Cardiac fibroblast (primary cell): ENCODE measurements around the gene ALKAL2.

ENCODE experiments used
- DNase-seq, 2 donors: peaks; one replicate each; pipeline versions ENCODE4 v3.0.0 to v3.0.0-alpha.2; 2010; ENCODE audit warnings: low read depth in 2 of 2
- H3K4me3 ChIP-seq, 2 donors: replicated peaks in 1 of 2; 1 replicate in 1 of 2; 2 replicates in 1 of 2; pipeline ENCODE4 v1.5.1; 2011; ENCODE audit warnings: low read depth in 2 of 2, low read length in 2 of 2, mild to moderate bottlenecking in 2 of 2, moderate library complexity in 1 of 2
- TF ChIP-seq, protein P1 (sequence below): IDR thresholded peaks from one replicate; pipeline ENCODE4 v1.5.1; 2011; ENCODE audit warnings: low read depth, mild to moderate bottlenecking, low read length, inconsistent platforms

ALKAL2 gene

DNA sequence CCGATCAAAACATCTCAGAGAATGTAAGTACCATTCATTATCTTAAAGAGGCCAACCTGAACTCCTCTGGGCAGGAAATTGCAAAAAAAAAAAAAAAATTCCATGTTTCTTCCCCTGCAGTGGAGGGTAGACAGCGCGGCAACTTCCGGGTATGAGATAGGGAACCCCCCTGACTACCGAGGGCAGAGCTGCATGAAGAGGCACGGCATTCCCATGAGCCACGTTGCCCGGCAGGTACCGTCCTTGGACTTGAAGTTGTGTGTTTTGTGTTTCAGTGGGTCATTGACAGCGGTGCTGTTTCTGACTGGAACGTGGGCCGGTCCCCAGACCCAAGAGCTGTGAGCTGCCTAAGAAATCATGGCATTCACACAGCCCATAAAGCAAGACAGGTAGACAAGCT is 16.0 kb downstream of the ALKAL2 start:
- H3K4me3 ChIP-seq, result no peak overlapping the region
- TF ChIP-seq, protein P1, sequence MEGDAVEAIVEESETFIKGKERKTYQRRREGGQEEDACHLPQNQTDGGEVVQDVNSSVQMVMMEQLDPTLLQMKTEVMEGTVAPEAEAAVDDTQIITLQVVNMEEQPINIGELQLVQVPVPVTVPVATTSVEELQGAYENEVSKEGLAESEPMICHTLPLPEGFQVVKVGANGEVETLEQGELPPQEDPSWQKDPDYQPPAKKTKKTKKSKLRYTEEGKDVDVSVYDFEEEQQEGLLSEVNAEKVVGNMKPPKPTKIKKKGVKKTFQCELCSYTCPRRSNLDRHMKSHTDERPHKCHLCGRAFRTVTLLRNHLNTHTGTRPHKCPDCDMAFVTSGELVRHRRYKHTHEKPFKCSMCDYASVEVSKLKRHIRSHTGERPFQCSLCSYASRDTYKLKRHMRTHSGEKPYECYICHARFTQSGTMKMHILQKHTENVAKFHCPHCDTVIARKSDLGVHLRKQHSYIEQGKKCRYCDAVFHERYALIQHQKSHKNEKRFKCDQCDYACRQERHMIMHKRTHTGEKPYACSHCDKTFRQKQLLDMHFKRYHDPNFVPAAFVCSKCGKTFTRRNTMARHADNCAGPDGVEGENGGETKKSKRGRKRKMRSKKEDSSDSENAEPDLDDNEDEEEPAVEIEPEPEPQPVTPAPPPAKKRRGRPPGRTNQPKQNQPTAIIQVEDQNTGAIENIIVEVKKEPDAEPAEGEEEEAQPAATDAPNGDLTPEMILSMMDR, result no peak
- DNase-seq, result no peak

DNA sequence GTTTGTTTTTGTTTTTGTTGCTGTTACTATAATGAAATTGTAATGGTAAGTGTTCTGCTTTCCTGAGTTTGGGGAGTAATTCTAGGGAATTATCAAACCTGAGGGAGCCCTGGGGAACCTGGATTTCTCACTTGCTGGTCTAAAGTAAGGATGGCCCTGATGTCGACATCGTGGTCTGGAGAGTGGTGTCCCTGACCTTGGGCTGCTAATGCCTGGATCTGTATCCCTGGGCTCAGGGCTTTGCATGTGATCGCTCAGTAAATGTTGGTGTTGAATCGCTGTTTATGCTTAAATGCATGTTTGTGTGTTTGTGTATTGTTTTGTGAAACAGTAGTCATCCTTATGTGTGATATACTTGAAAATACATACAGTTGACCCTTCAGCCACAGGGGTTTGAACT is 17.0 kb downstream of the ALKAL2 start:
- H3K4me3 ChIP-seq, result no peak overlapping the region
- TF ChIP-seq, protein P1, result no peak
- no peak for DNase-seq

DNA sequence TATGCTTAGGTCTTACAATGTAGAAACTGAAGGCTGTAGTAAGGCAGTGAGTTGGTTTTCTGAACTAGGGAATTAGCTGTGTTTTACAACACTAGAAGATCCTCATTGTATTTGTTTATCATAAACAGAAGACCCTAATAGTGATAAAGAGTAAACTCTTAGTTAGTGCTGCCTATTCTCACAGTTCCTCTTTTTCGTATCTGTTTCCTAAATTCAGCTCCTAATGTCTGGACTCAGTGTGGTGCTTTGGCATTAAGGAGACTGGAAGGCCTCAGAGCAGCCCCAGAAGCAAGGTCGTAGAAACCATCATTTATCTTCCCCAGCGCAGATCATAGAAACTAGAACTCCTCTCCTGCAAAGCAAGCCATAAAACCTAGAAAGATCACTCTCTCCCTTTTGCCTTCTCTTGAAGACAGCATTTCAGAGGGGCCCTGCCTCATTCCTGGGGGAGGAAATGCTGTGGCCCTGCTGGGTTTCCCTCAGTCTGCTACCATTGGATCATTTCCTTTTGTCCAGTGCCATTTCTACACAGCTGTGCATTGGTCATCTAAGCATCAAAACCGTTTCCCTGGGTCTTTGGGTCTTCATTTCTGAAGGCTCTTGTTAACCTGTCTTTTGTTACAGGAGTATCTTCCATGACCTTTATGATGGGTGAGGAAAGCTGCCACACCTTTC is 18.4 kb downstream of the ALKAL2 start:
- no peak for DNase-seq
- TF ChIP-seq, protein P1, result no peak
- H3K4me3 ChIP-seq, result no peak overlapping the region

DNA sequence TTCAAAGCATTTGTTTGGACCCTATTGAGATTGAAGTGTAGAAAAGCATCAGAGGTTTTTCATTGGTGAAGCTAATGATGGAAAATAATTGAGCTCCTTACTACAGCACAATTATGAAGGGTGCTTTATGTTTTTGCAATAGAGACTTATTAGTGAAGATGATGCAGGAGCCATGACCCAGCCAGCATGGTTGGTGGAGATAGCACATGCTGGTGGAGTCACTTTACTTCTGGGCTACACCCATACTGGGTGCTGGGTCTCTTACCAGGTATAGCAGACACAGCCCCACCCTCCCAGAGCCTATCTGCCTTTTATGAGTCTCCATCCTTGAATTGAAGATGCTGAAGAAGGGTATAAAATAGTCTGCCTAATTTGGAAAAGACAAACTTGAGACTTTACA is 19.6 kb downstream of the ALKAL2 start:
- TF ChIP-seq, protein P1, result no peak
- DNase-seq, result no peak
- no peak overlapping the region for H3K4me3 ChIP-seq

DNA sequence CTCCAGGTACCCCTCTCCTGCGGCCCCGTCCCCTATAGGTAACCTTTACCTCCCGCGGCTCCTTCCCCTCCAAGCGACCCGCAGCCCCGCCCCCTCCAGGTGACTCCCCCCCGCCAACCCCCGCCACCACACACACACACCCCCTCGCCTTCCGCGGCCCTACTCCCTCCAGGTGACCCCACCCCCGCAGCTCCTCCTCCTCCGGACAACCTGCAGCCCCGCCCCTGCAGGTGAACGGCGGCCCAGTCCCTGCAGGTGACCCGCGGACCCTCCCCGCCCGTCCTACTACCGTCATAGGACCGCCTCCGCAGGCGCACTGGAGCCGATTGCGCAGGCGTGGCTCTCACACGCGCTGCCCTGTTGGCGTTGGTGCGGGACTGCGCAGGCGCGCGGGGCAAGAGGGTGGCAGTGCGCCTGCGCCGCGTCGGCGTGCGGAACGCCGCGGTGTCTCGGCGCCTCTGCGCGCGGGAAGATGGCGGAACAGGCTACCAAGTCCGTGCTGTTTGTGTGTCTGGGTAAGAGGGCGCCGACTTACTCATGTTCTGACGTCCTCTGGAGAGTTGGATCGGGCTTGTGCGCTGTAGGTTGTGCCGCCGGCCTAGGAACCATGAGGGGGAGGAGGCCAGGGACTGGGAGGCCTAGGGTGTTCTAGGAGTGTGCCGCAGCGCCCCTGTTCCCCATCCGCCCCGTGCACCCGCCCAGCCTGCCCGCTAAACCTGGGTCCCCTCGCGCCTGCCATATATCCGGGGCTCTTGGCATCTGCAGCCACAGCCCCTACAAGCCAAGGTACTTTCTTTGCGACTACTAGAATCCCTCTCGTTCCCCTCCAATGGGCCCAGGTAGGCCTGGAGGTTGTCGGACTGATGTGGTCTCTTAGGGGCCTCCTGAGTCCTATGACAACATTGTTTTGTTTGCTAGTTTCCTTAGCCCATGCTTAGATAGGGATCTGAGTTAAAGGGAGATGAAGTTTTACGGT is 23.1 kb downstream of the ALKAL2 start, which contains the start of gene ACP1:
TSS of gene ACP1 (plus strand) at position 455 of the 976 bp plus-strand sequence. CDS start at position 473, 18 bp downstream.
- TF ChIP-seq, protein P1, result no peak
- peak within 1 kb of the TSS; percentile 91 to 93 for H3K4me3 ChIP-seq
- peak; percentile 93 to 96 for DNase-seq

DNA sequence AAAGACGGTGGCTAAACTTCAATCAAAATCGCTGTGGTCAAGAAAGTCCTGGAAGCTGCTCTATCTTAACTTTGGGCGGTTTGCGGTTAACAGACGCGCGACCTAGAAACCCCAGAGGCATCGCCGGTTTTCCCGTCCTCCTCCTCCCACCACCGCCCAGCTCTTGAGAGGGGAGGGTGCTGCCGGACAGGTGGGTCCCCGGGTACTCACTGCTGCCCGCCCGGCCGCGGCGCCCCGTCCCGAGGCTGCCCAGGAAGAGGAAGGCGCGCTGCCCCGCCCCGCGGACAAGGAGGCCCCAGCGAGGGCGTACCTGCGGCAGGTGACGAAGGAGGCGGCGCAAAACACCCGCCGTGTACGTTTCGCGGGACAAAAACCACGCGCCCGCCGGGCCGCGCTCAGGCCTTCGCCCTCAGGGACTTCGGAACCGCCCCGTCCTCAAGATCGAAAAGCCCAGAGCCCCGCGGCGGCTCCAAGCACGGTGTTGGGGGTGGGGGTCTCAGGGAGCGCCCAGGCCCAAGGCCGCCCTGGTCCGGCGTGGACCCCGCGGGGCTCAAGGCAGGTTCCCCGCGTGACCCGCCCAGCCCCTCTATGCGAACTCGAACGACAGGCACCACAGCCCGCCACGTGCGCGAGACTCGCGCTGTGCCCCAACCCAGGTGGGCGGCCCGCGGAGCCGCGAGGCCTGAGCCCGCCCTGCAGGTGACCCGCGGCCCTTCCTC is 24.0 kb downstream of the ALKAL2 start, which contains the start of gene SH3YL1:
TSS of gene SH3YL1 (minus strand) at position 259 of the 719 bp plus-strand sequence. CDS start at position 211, 48 bp downstream.
- TF ChIP-seq, protein P1, result no peak
- peak within 1 kb of the TSS; percentile 91 to 93 for H3K4me3 ChIP-seq
- DNase-seq, result peak in 1 of 2 donors; percentile 19
